ENCODE results near the gene DNAH9.

DNAH9 gene

DNA sequence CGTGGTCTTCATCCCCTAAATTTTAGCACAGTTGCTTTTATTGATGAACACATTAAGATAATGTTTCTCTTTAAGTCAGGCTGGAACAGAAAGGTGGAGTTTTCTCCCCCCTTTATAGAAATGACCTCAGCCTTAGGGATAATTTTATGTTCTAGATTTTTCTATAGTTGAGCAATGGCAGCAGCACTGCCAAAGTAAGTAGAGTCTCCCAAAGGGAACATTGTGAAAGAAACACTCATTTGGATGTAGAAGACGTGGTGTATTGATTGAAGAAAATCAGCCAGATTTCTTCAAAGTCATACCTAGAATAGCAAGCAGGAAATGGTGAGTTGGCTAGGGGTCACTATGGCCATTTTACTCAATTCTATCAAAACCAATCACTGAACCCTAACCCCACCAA lies 122.5 kb downstream of the DNAH9 start:
- no peak for FAIRE-seq
- TF ChIP-seq POLR2A (IDR thresholded peaks at IDR 0.05; ENCODE audit: low read depth, low read length): no peak
- DNase-seq (ENCODE audit: insufficient read length, low spot score): no peak

DNA sequence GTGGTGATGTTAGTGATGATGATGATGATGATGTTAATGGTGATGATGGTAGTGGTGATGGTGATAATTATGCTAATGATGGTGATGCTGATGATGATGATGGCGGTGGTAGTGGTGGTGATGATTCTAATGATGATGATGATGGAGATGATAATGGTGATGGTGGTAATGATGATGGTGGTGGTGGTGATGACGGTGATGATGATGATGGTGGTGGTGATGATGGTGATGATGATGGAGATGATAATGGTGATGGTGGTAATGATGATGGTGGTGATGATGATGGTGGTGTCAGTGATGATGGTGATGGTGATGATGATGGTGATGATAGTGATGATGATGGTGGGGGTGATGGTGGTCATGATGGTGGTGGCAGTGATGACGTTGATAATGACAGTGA lies 132.5 kb downstream of the DNAH9 start:
- FAIRE-seq: no peak
- no peak for DNase-seq (ENCODE audit: insufficient read length, low spot score)
- no peak for TF ChIP-seq POLR2A (IDR thresholded peaks at IDR 0.05; ENCODE audit: low read depth, low read length)

DNA sequence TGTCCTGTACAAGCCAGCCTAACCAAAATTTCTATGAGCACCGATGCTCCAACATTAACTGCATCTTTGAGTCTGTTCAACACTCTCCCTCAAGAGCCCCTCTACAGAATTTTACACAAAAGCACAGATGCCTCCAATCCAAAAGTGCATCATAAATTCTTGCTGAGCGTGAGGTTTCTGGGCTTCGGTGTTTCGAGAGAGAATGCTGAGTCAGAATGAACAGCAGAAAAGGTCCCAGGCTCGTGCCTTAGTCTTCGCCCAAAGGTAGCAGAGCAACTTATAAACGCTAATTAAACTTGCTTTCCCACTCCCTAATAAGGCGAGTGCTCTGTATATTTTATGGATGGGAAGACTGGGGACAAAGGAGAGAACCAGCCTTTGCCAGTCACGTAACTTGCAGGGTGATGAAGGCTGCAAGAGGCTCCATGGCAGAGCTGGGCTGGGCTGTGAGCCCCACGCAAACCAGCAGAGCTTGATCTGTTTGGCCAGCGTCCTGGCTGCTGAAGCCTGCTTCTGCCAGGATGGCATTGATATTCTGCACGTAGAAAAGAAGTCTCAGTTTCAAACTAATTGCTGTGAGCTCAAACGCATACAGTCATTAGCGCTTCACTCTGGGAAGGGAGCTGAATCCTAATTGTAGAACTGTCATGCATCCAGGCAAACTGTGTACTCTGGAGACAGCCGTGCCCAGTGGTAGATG lies 138.5 kb downstream of the DNAH9 start:
- DNase-seq (ENCODE audit: insufficient read length, low spot score) (no peak), FAIRE-seq (no peak)
- no peak for TF ChIP-seq POLR2A (IDR thresholded peaks at IDR 0.05; ENCODE audit: low read depth, low read length)

DNA sequence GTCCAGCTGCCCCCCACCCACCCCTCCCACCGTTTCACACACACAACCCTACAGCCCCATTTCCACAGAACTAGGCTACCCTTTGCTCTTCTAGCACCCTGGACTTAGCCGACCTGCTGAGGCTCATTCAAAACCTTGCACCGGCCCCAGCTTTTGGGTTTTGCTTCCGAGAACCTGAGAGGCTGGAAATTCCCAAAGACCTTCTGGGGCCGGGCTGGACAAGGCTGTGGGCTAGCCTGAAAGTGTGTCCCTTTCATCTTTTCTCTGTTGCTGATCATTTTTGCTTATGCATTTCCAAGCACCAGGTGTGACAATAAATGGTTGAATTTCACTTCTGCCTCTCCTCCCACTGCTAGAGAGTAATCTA lies 139.0 kb downstream of the DNAH9 start:
- FAIRE-seq (no peak), DNase-seq (ENCODE audit: insufficient read length, low spot score) (no peak)
- TF ChIP-seq POLR2A (IDR thresholded peaks at IDR 0.05; ENCODE audit: low read depth, low read length): no peak

DNA sequence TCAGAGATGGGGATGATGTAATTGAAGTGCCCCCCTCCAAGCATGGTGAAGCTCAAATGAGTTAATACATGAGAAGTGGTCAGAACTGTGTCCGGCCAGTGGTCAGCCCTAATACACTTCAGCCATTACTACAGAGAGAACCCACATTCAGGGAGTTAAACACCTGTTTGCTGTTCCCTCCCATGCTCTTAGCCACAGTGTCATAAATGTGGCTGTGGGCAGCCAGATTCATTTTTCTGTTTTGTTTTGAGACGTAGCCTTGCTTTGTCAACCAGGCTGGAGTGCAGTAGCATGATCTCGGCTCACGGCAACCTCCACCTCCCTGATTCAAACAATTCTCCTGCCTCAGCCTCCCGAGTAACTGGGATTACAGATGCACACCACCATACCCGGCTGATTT lies 139.9 kb downstream of the DNAH9 start:
- TF ChIP-seq POLR2A (IDR thresholded peaks at IDR 0.05; ENCODE audit: low read depth, low read length): no peak
- no peak for FAIRE-seq
- no peak for DNase-seq (ENCODE audit: insufficient read length, low spot score)

DNA sequence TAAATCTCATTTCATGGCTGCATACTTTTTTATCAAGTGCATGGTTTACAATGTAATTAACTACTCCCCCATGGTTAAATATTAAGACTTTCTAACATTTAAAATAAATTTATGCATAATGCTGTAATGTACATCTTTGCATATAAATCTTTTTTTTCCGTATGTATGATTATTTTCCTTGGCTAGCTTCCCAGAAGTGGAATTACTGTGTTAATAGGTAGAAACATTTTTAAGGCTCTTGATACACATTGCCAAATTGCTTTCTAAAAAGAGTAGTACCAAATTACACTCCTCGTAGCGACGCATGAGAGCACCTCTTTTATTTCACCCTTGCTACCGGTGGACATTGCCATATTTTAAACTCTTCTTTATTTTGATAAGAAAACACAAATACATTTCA lies 141.1 kb downstream of the DNAH9 start:
- DNase-seq (ENCODE audit: insufficient read length, low spot score) (no peak), FAIRE-seq (no peak)
- TF ChIP-seq POLR2A (IDR thresholded peaks at IDR 0.05; ENCODE audit: low read depth, low read length): no peak

DNA sequence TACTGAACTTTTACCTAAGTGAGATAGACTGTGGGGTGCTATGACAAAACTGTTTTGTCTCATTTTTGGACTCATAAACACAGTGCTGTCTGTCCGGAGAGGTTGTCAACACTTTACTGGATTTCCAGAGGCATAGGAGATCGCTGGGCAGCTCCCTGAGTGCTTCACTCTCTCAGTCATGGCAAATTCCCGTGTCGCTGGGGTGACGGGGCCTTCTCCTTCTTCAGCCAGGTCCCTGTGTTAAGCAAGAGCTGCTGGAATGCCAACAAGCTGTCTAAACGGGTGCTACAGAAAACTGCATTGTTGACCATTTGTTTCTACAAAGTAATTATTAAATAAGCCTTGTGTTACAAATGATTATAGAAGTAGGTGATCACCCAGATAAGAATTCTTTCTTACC lies 141.6 kb downstream of the DNAH9 start:
- no peak for FAIRE-seq
- TF ChIP-seq POLR2A (IDR thresholded peaks at IDR 0.05; ENCODE audit: low read depth, low read length): no peak
- no peak for DNase-seq (ENCODE audit: insufficient read length, low spot score)

DNA sequence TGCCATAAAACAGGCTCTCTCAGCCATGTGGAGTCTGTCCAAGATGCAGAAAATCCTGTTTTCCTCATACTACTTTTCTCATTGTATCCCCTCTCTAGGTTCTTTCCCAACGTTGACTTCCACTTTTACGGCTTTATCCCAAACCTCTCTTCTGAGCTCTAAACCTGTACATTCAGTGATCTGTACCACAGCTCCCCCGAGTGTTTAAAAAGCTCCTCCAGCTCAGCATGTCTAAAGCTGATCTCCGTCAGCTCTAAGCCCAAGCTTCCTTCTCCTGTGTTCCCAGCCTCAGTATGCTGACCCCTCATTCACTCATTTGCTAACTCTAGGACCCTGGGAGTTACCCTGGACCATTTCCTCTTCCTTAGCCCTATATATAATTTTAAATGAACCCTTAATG lies 144.6 kb downstream of the DNAH9 start:
- TF ChIP-seq POLR2A (IDR thresholded peaks at IDR 0.05; ENCODE audit: low read depth, low read length): no peak
- FAIRE-seq: no peak
- no peak for DNase-seq (ENCODE audit: insufficient read length, low spot score)

DNA sequence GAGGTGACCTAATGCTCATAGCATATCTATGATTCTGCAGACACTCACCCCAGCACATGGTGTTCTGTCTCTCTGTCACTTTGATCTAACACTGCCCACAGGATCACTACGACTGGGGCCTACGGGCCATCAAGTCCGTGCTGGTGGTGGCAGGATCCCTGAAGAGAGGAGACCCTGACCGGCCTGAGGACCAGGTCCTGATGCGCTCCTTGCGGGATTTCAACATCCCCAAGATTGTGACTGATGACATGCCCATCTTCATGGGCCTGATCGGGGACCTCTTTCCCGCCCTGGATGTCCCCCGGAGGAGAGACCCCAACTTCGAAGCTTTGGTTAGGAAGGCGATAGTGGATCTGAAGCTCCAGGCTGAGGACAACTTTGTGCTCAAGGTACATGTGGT lies 146.4 kb downstream of the DNAH9 start:
- no peak for TF ChIP-seq POLR2A (IDR thresholded peaks at IDR 0.05; ENCODE audit: low read depth, low read length)
- FAIRE-seq (no peak), DNase-seq (ENCODE audit: insufficient read length, low spot score) (no peak)

DNA sequence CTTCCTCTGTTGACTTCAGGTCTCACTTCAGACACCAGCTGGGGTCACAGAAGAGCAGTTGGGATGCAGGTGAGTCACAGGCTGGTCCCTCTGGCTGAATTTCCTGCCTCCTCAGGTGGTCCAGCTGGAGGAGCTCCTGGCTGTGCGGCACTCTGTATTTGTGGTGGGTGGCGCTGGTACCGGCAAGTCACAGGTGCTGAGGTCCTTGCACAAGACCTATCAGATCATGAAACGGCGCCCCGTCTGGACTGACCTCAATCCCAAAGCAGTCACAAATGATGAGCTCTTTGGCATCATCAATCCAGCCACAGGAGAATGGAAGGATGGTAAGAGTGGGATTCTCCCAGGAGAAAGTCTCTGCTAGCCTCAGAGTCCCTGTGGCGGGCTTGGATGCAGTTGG lies 149.2 kb downstream of the DNAH9 start:
- no peak for FAIRE-seq

DNA sequence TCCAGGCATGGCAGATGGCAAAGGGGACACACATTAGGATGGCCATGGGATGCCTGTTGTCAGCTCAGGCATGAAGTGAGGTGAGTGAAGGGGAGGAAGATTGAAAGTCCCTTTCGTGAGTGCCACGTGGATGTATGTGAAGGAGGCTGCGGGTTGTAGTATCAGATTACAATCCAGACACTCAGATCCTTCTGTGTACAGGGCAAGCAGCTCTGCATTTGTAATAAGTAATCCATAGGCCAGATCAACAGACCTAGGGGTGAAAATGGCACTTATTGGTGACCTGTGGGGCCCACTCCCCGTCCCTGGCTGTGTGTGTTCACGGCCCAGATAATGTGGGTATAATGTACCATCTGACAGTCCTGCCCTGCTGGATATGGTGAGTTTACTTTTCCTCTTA lies 159.5 kb downstream of the DNAH9 start:
- no peak for TF ChIP-seq POLR2A (IDR thresholded peaks at IDR 0.05; ENCODE audit: low read depth, low read length)
- DNase-seq (ENCODE audit: insufficient read length, low spot score) (no peak), FAIRE-seq (no peak)

More for the DNA sequence above, 149.2 kb downstream of the DNAH9 start:
- DNase-seq (ENCODE audit: insufficient read length, low spot score): no peak
- no peak for TF ChIP-seq POLR2A (IDR thresholded peaks at IDR 0.05; ENCODE audit: low read depth, low read length)

DNA sequence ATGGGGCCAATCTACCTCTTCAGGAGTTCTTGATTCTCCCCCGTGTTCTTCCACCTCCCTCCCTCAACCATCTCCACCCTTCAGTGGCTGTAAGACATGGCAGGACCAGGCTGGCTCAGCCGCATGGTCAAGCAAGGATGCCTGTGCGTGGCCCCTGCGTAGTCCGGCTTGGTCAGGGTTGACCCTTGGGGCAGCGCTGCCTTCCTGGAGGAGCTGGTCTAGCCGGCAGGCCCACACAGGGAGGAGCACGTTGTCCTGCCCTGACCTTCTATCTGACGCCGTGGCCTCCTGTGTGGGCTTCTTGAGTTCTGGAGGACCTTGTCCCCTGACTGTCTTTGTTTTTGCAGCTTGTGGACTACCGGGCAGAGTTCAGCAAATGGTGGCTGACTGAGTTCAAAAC lies 169.8 kb downstream of the DNAH9 start:
- FAIRE-seq (no peak), DNase-seq (ENCODE audit: insufficient read length, low spot score) (no peak)
- no peak for TF ChIP-seq POLR2A (IDR thresholded peaks at IDR 0.05; ENCODE audit: low read depth, low read length)

DNA sequence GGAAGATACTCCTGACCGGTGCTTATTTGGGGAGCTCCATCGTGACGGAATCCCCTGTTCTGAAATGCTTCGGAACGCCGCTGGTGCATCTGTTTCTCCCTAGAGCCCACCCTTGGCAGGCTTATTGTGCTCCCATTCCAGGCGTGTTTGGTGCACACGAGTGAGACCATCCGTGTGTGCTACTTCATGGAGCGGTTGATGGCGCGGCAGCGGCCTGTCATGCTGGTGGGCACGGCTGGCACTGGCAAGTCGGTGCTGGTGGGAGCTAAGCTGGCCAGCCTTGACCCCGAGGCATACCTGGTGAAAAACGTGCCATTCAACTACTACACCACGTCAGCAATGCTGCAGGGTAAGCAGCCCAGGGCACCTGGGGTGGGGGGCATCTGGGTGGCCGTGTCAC lies 170.7 kb downstream of the DNAH9 start:
- no peak for DNase-seq (ENCODE audit: insufficient read length, low spot score)
- no peak for TF ChIP-seq POLR2A (IDR thresholded peaks at IDR 0.05; ENCODE audit: low read depth, low read length)
- no peak for FAIRE-seq

DNA sequence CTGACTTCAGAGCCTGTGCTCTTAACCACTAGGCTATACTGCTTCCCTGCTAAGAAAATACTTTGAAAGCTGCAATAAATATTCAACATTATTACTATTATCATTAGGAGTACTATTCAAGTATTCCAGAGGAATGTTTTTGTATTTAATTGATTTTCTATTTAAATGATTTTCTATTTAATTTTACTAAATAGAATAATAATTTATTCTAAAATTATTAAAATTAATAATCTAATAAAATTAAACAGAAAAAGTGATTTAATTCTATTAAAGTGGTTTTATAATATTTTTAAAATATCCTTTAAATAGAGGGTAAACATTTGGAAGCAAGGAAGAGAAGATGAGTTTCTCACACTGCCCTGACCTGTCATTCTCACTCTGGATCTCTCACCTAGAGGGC lies 173.8 kb downstream of the DNAH9 start:
- TF ChIP-seq POLR2A (IDR thresholded peaks at IDR 0.05; ENCODE audit: low read depth, low read length): no peak
- FAIRE-seq: no peak

DNA sequence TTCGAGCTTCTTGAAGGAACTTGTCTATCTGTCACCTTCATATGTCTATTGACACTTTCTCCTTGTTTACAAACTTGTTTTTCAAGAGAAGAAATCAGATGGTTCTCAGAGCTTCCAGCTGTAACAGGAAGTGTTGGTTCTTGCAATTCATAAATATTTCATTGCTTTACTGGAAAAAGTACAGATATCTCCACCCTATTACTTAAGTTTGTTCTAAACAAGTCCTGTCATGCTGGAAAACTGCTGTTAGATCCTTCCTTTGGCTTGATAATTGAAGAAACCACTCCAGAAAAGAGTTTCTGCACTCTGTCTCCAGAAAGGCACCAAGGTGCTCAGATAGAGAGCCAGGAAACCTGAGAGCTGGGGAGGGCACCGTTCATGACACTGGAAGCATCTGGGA lies 181.6 kb downstream of the DNAH9 start:
- FAIRE-seq: no peak
- DNase-seq (ENCODE audit: insufficient read length, low spot score): no peak
- no peak for TF ChIP-seq POLR2A (IDR thresholded peaks at IDR 0.05; ENCODE audit: low read depth, low read length)

More for the DNA sequence above, 173.8 kb downstream of the DNAH9 start:
- DNase-seq (ENCODE audit: insufficient read length, low spot score): no peak

DNA sequence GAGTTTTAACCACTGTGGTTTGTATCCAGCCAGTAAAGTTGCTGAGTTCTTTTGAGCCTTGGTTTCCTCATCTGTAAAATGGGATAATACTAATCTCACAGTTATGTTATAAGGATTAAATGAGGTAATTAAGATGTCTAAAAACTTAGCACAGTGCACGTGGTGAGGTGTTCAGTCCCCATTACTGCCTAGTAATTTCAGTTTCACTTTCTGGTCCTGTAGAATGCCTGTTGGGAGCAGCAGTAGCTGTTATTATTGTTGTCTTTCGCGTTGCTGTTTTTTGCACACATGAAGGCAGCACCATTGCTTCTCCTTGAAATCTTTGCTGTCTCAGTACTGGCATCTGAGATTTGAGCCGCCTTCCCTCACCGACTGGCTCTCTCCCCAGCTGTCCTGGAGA lies 182.4 kb downstream of the DNAH9 start:
- TF ChIP-seq POLR2A (IDR thresholded peaks at IDR 0.05; ENCODE audit: low read depth, low read length): no peak
- FAIRE-seq (no peak), DNase-seq (ENCODE audit: insufficient read length, low spot score) (no peak)

All from H54 (cell line).